Activated naive CD8-positive, alpha-beta T cell treated with anti-CD3 and anti-CD28 coated beads for 36 hours (primary cell): Measurements from ENCODE around the gene TMEM168. TPM values are rescaled to one million over a fixed set of nuclear protein-coding genes. Genes with fewer than 3 reads are reported as not detected.
"Not testable (repeated sequence)": the region's sequence is repeated elsewhere in the genome, so short reads cannot be mapped to it uniquely, and the experiment has no call there.

Experiments
- DNase-seq: peaks from one replicate; pipeline ENCODE4 v3.0.0; 2021
- H3K27ac Mint-ChIP-seq: one replicate; pipeline ENCODE4 v1.8.0; 2022; ENCODE audit warnings: mild to moderate bottlenecking, moderate library complexity, mixed read lengths
- H3K27me3 Mint-ChIP-seq: one replicate; pipeline ENCODE4 v1.8.0; 2022; ENCODE audit warnings: mild to moderate bottlenecking, mixed read lengths
- H3K36me3 Mint-ChIP-seq: one replicate; pipeline ENCODE4 v1.8.0; 2021; ENCODE audit warnings: mild to moderate bottlenecking, mixed read lengths
- H3K4me1 Mint-ChIP-seq: one replicate; pipeline ENCODE4 v1.8.0; 2021; ENCODE audit warnings: mixed read lengths
- H3K4me3 Mint-ChIP-seq: one replicate; pipeline ENCODE4 v1.8.0; 2022; ENCODE audit warnings: mild to moderate bottlenecking, moderate library complexity, mixed read lengths
- H3K9me3 Mint-ChIP-seq: one replicate; pipeline ENCODE4 v1.8.0; 2022; ENCODE audit warnings: mixed read lengths
- total RNA-seq, 2 experiments: library from RNA; stranded (reverse); gene quantifications; one replicate each; pipeline ENCODE4 v1.2.3, GENCODE V29; 2021

Gene TMEM168
- total RNA-seq, 2 experiments from 2014 or later: 10.4 to 12.0 TPM

DNA sequence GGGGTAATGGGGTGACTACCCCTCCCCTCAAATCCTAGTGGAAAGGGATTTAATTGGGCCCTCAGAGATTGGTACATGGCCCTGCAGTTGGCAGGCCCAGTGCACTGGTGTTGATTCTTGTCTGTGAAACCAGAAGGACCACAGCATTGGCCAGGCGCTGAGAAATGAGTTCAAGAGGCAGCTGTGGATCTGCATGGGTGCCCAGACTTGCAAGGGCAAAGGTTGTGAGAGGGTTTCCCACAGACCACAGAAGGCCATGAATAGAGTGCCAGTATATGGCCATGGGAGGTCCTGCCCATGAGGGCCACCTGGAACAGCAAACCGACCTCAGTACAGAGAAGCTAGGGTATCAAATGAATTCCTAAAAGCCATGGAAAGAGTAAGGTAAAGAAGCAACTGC lies 32.9 kb downstream of the TMEM168 start:
- no peaks in the 10 kb centered on the region for H3K27me3 Mint-ChIP-seq
- H3K36me3 Mint-ChIP-seq: peaks cover 7% of the 10 kb centered on the region
- no peak for DNase-seq
- no peak overlapping the region for H3K27ac Mint-ChIP-seq
- H3K4me1 Mint-ChIP-seq: no peaks in the 10 kb centered on the region
- peaks cover 2% of the 10 kb centered on the region for H3K9me3 Mint-ChIP-seq
- no peak overlapping the region for H3K4me3 Mint-ChIP-seq

DNA sequence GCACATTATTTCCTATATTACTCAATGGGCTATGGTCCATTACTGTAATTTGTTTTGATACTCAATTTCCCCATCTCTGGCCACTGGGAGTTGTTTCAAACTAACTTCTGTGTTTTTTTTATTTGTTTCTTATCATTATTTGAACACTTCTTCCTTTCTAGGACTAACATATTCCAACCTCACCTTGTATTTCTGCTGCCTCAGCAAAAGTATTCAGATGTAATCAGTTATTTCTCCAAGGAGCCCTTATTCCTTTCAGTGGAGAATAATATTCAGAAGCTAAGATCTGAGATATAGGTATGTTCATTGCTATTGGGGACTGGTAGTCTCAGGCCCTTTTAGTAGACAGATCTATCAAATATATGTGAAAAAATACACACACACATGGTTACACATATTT lies 36.9 kb downstream of the TMEM168 start:
- peaks cover 4% of the 10 kb centered on the region for H3K36me3 Mint-ChIP-seq
- no peak overlapping the region for H3K4me3 Mint-ChIP-seq
- peaks cover 3% of the 10 kb centered on the region for H3K4me1 Mint-ChIP-seq
- H3K27me3 Mint-ChIP-seq: no peaks in the 10 kb centered on the region
- H3K9me3 Mint-ChIP-seq: peaks cover 2% of the 10 kb centered on the region
- DNase-seq: no peak
- H3K27ac Mint-ChIP-seq: no peak overlapping the region

DNA sequence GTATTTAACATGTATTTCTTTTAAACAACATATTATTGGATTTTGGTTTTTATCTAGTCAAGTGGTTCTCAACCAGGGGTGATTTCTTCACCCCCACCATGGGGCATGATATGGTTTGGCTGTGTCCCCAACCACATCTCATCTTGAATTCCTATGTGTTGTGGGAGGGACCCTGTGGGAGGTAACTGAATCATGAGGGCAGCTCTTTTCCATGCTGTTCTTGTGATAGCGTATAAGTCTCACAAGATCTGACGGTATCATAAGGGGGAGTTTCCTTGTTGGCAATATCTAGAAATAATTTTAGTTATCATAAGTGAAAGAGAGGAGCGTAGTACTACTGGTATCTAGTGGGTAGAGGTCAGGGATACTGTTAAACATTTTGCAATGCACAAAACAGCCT lies 37.6 kb downstream of the TMEM168 start:
- no peak for DNase-seq
- Mint-ChIP-seq H3K27me3 (no peaks in the 10 kb centered on the region), H3K9me3 (peaks cover 2% of the 10 kb centered on the region), H3K4me3 (no peak overlapping the region), H3K36me3 (peaks cover 4% of the 10 kb centered on the region), H3K27ac (no peak overlapping the region), H3K4me1 (peaks cover 3% of the 10 kb centered on the region)

DNA sequence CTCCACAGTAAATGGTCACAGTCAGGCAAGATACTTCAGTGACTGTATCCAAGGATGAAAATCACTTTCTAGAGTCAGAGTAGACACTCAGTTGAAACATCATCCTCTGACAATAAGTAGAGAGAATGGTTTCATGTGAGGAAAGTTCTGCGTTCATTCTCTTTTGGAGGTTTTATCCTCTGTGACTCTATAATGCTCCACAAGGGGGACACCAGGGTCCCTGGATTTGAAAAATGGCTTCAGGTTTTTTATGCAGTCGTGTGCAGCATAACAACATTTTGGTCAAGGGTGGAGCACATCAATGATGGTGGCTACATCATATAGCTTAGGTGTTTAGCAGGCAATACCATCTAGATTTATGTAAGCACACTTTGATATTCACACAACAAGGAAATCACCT lies 40.4 kb downstream of the TMEM168 start:
- Mint-ChIP-seq H3K27me3 (no peaks in the 10 kb centered on the region), H3K27ac (no peak overlapping the region), H3K4me1 (peaks cover 8% of the 10 kb centered on the region), H3K9me3 (no peaks in the 10 kb centered on the region), H3K36me3 (no peaks in the 10 kb centered on the region), H3K4me3 (no peak overlapping the region)
- DNase-seq: no peak

DNA sequence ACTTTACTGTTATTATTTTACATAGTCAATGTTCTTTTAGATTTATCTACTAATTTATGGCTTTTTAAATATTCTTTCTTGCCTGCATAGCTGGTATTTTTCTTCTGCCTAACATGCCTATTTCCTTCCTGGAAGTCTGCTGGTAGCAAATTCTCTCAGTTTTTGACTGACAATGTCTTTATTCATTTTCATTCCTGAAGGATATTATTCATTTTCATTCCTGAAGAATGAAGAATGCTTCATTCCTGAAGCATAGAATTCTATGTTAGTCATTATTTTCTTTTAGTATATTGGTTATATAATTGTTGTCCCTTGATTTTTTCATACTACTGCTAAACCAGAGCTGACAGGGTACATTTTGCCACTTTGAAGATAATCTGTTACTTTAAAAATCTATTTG lies 41.8 kb downstream of the TMEM168 start:
- Mint-ChIP-seq H3K36me3 (no peaks in the 10 kb centered on the region), H3K27ac (no peak overlapping the region), H3K9me3 (no peaks in the 10 kb centered on the region)

DNA sequence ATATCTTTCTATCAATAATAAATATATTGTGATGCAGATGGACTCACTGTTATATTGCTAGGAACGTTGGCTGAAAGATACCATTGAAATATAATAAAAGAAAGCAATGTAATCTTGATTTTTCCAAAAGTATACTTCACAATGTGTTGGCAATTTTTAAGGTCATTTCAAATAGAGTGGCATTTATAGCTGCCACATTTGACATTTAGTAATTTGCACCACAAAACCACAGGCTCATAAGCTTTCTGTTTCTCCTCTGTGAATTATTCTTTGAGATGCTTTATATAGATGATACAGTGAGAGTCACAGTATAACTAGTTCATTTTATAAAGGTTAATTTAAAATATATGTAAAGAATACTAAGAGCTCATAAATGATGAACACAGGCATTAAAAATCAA lies 44.6 kb downstream of the TMEM168 start:
- no peak overlapping the region for H3K4me3 Mint-ChIP-seq
- H3K9me3 Mint-ChIP-seq: no peaks in the 10 kb centered on the region
- no peaks in the 10 kb centered on the region for H3K36me3 Mint-ChIP-seq
- no peak overlapping the region for H3K27ac Mint-ChIP-seq
- no peaks in the 10 kb centered on the region for H3K27me3 Mint-ChIP-seq
- H3K4me1 Mint-ChIP-seq: peaks cover 6% of the 10 kb centered on the region
- DNase-seq: no peak

More for the DNA sequence above, 41.8 kb downstream of the TMEM168 start:
- H3K4me1 Mint-ChIP-seq: peaks cover 8% of the 10 kb centered on the region
- DNase-seq: no peak
- no peaks in the 10 kb centered on the region for H3K27me3 Mint-ChIP-seq
- no peak overlapping the region for H3K4me3 Mint-ChIP-seq

DNA sequence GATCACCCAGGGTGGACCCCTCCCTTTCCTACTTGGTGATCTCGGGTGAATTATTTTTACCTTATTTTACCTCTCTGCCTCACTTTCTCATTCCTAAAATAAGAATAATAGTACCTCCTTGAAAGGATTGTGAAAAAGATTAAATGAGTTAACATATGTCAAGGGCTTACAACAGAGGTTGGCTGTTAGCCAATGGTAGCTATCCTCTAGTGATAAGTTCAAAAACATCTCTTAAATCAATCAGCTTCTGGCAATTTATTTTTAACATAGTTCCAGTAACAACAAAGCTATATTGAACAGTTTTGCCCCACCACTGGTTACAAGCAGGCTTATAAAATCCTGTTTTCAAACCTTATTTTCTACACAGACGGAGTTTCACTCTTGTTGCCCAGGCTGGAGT lies 45.4 kb downstream of the TMEM168 start:
- DNase-seq: no peak
- no peak overlapping the region for H3K27ac Mint-ChIP-seq

DNA sequence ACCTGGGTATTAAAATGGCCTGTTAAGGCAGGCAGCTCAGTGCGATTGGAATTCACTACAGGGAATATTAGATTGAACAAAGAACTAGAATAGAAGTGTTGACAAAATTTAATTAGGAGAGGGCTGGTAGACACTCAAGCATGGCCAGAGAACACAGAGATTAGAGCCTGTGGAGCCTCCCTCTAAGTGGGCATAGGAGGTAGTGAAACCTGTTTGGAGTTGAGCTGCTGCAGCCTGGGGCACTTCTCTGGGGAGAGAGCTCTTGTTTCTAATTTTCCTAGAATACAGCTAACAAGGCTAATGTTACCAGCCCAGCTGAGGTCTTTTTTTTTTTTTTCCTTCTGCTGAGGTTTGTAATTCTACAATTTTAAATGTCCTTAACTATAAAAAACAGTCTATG lies 46.4 kb downstream of the TMEM168 start:
- peaks cover 1% of the 10 kb centered on the region for H3K36me3 Mint-ChIP-seq

More for the DNA sequence above, 45.4 kb downstream of the TMEM168 start:
- H3K36me3 Mint-ChIP-seq: no peaks in the 10 kb centered on the region
- no peak overlapping the region for H3K4me3 Mint-ChIP-seq
- no peaks in the 10 kb centered on the region for H3K27me3 Mint-ChIP-seq
- no peaks in the 10 kb centered on the region for H3K9me3 Mint-ChIP-seq
- H3K4me1 Mint-ChIP-seq: peaks cover 6% of the 10 kb centered on the region

DNA sequence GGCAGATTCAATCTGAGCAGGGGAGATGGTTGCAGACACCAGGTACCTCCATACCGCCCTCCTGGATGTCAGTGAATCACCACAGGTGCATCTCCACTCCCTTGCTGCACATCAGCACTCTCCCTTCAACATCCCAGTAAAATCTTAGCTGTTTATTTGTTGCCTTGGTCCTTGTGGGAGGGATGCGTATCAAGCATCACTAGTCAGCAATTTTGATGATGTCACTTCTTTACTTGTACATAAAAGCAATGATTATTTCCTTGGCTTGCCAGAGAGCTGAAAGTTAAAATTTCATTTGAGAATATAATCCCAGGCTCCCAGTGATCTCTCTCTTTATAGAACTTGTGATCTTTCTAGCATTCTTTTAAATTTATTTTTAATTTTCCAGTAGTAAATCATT lies 49.5 kb downstream of the TMEM168 start:
- peaks cover 3% of the 10 kb centered on the region for H3K4me1 Mint-ChIP-seq
- peaks cover 1% of the 10 kb centered on the region for H3K36me3 Mint-ChIP-seq
- DNase-seq: no peak
- H3K27ac Mint-ChIP-seq: no peak overlapping the region
- H3K4me3 Mint-ChIP-seq: no peak overlapping the region
- H3K9me3 Mint-ChIP-seq: peaks cover 4% of the 10 kb centered on the region
- no peaks in the 10 kb centered on the region for H3K27me3 Mint-ChIP-seq

More for the DNA sequence above, 46.4 kb downstream of the TMEM168 start:
- Mint-ChIP-seq H3K27ac (no peak overlapping the region), H3K4me1 (peaks cover 6% of the 10 kb centered on the region), H3K27me3 (no peaks in the 10 kb centered on the region), H3K4me3 (no peak overlapping the region), H3K9me3 (no peaks in the 10 kb centered on the region)
- no peak for DNase-seq

DNA sequence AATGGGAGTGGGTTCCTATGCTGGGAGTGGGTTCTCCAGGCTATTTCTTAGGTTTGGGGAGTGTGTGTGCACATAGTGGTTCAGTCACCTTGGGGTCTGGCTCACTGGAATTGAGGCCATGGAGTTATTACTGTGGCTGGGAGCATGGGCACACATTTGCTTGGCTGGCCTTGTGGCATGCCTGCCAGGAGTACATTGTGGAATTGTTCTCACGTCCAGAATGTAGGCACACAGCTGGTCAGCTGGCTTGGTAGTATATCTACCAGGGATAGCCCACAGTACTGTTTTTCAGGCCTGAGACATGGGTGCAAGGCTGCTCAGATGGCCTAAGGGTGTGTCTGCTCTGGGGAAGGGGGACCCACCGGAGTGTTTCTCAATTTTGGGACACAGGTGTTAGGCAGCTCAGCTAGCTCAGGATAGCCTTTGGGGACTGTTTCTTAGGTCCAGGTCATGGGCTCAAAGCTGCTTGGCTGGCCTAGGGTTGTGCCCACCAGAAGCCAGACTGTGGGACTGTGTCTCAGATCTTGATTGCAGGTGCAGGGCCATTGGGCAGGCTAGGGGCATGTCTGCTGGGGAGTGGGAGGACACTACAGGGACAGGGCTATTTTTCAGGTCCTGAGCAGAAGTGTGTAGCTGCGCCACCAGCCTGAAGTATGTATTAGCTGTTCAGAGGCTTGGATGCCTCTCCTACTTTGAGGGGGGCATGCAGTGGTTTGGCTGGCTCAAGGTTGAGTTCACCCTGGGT lies 50.6 kb downstream of the TMEM168 start:
- no peak overlapping the region for H3K27ac Mint-ChIP-seq
- no peak overlapping the region for H3K4me3 Mint-ChIP-seq
- no peaks in the 10 kb centered on the region for H3K4me1 Mint-ChIP-seq
- peaks cover 4% of the 10 kb centered on the region for H3K9me3 Mint-ChIP-seq
- H3K27me3 Mint-ChIP-seq: no peaks in the 10 kb centered on the region
- no peak for DNase-seq
- peaks cover 1% of the 10 kb centered on the region for H3K36me3 Mint-ChIP-seq

DNA sequence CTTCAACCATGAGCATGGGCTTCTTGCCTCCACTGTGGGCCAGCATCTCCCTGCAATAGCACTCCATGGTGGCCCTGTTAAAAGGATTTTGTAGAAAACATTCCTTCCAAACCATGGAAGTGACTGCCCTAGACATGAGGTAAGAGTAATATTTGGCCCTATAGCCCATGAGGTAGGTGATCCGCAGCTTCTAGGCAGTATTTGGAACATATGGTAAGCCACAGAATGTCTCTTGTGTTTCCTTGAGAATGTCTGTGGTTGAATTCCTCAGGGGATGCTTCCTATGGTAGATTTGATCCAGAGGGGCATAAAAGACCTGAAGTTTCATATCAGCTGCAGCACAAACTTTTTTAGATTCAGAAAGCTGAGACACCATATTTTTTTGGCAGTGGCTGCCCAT lies 54.9 kb downstream of the TMEM168 start:
- no peak overlapping the region for H3K27ac Mint-ChIP-seq
- DNase-seq: no peak
- H3K4me3 Mint-ChIP-seq: no peak overlapping the region
- peaks cover 3% of the 10 kb centered on the region for H3K36me3 Mint-ChIP-seq
- no peaks in the 10 kb centered on the region for H3K27me3 Mint-ChIP-seq
- peaks cover 20% of the 10 kb centered on the region for H3K9me3 Mint-ChIP-seq
- H3K4me1 Mint-ChIP-seq: no peaks in the 10 kb centered on the region

DNA sequence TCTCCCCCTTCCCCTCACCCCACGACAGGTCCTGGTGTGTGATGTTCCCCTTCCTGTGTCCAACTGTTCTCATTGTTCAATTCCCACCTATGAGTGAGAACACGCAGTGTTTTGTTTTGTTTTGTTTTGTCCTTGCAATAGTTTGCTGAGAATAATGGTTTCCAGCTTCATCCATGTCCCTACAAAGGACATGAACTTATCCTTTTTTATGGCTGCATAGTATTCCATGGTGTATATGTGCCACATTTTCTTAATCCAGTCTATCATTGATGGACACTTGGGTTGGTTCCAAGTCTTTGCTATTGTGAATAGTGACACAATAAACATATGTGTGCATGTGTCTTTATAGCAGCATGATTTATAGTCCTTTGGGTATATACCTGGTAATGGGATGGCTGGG lies 58.9 kb downstream of the TMEM168 start:
- not testable (repeated sequence) for H3K4me3 Mint-ChIP-seq, DNase-seq, H3K27me3 Mint-ChIP-seq, H3K4me1 Mint-ChIP-seq, H3K27ac Mint-ChIP-seq, H3K36me3 Mint-ChIP-seq
- peaks cover 30% of the 10 kb centered on the region for H3K9me3 Mint-ChIP-seq

DNA sequence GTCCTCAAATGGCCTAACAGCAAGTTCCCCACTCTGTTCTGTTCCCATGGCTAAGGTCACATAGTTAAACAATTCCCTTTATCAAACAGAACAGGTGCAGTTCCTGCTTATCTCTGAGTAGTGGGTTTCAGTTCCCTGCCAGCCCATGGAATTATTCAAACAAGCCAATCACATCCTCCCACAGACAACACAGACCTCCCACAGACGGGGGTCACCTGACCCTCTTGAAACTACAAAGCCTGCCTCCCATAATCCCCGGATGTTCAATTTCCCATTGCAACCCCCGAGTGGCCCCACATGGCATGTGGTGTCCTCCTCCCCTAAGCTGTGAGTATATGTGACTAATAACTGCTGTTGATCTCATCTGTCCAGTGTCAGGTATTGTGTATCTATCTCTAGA lies 64.1 kb downstream of the TMEM168 start:
- H3K9me3 Mint-ChIP-seq: peaks cover 12% of the 10 kb centered on the region
- no peak for DNase-seq
- no peaks in the 10 kb centered on the region for H3K4me1 Mint-ChIP-seq
- peaks cover 4% of the 10 kb centered on the region for H3K27me3 Mint-ChIP-seq
- H3K27ac Mint-ChIP-seq: no peak overlapping the region
- H3K36me3 Mint-ChIP-seq: no peaks in the 10 kb centered on the region
- no peak overlapping the region for H3K4me3 Mint-ChIP-seq

DNA sequence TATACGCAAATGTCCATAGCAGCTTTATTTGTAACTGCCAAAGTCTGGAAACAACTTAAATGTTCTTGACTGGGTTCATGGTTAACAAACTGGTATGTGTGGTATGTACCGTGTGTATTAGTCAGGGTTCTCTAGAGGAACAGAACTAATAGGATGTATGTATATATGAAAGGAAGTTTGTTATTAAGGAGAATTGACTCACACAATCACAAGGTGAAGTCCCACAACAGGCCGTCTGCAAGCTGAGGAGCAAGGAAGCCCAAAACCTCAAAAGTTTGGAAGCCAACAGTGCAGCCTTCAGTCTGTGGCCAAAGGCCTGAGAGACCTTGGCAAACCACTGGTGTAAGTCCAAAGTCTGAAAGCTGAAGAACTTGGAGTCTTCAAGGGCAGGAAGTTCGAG lies 66.8 kb downstream of the TMEM168 start:
- no peaks in the 10 kb centered on the region for H3K36me3 Mint-ChIP-seq
- no peak for DNase-seq
- no peak overlapping the region for H3K27ac Mint-ChIP-seq
- no peaks in the 10 kb centered on the region for H3K4me1 Mint-ChIP-seq
- H3K27me3 Mint-ChIP-seq: peaks cover 4% of the 10 kb centered on the region
- H3K4me3 Mint-ChIP-seq: no peak overlapping the region
- H3K9me3 Mint-ChIP-seq: peaks cover 3% of the 10 kb centered on the region

DNA sequence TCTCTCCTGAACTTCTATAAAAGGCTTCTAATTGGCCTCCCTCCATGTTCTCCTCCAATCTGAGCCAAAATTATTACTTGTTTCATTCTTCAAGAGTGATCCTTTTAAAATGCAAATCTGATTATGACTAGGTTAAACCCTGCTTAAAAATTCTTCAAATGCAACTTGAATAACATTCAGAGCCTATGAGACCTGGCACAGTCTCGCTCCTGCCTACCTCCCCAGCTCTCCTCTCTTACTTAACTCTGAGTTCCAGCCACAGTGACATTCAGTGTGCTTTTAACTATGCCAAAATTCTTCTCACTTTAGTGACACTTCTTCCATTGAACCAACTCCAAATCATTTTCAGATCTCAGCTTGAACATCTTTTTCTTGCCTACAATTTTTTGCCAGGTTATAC lies 68.8 kb downstream of the TMEM168 start:
- H3K9me3 Mint-ChIP-seq: peaks cover 3% of the 10 kb centered on the region
- H3K4me3 Mint-ChIP-seq: no peak overlapping the region
- H3K4me1 Mint-ChIP-seq: no peaks in the 10 kb centered on the region
- no peak for DNase-seq
- H3K27me3 Mint-ChIP-seq: peaks cover 3% of the 10 kb centered on the region
- H3K27ac Mint-ChIP-seq: no peak overlapping the region
- H3K36me3 Mint-ChIP-seq: no peaks in the 10 kb centered on the region

DNA sequence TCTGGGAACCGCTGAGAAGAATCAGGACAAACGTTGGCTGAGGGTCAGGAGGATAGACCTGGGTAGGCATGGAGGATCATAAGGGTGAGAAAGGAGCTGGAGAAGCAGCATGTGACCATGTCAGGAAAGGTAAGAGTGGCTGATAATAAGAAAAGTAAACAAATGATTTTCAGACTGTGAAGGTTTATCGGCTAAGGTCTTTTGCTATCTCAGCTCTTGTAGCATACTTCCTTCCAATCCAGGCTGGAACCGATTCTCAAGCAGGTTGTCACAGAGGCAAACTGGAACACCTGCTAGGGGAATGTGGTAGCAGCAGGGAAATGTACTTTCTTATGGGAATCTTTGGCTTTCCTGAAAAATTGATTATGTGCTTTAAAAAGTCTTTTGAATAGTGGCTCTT lies 74.7 kb downstream of the TMEM168 start:
- no peaks in the 10 kb centered on the region for H3K27me3 Mint-ChIP-seq
- H3K4me3 Mint-ChIP-seq: no peak overlapping the region
- no peaks in the 10 kb centered on the region for H3K36me3 Mint-ChIP-seq
- no peak overlapping the region for H3K27ac Mint-ChIP-seq
- no peaks in the 10 kb centered on the region for H3K4me1 Mint-ChIP-seq
- peaks cover 4% of the 10 kb centered on the region for H3K9me3 Mint-ChIP-seq
- no peak for DNase-seq
